Natural killer cell (primary cell): ENCODE measurements around the gene IL17C. TPM values are rescaled to one million over a fixed set of nuclear protein-coding genes. Genes with fewer than 3 reads are reported as not detected.

Experiments used
- ATAC-seq, 3 donors: fragments of 150-1000 bp in 2 of 3; fragments of 200-7000 bp in 1 of 3; cut with Tn5 transposase; 1 replicate in 1 of 3; 2 replicates in 2 of 3; pipeline ENCODE4 v1.10.0; 2021; ENCODE audit warnings: mild to moderate bottlenecking in 2 of 3, moderate library complexity in 2 of 3
- DNase-seq, 2 donors: peaks; one replicate each; pipeline versions ENCODE4 v3.0.0 to v3.0.0-alpha.2; 2013 to 2021; ENCODE audit warnings: mixed read lengths in 1 of 2
- H3K27ac ChIP-seq: one replicate; pipeline ENCODE4 v1.5.1; 2013; ENCODE audit warnings: mild to moderate bottlenecking, low read length
- H3K27me3 ChIP-seq: one replicate; pipeline ENCODE4 v1.6.1; 2013; ENCODE audit warnings: low read length; ENCODE audit not compliant: control insufficient read depth, insufficient read depth
- H3K36me3 ChIP-seq: one replicate; pipeline ENCODE4 v1.6.1; 2013; ENCODE audit warnings: low read length; ENCODE audit not compliant: control insufficient read depth, insufficient read depth
- H3K4me1 ChIP-seq: one replicate; pipeline ENCODE4 v1.6.1; 2013; ENCODE audit warnings: low read length; ENCODE audit not compliant: control insufficient read depth, insufficient read depth
- H3K4me3 ChIP-seq: one replicate; pipeline ENCODE4 v1.5.1; 2013; ENCODE audit warnings: low read length
- H3K9me3 ChIP-seq: one replicate; pipeline ENCODE4 v1.6.1; 2013; ENCODE audit warnings: low read length; ENCODE audit not compliant: control insufficient read depth, insufficient read depth
- H3K27ac Mint-ChIP-seq, 2 donors: one replicate each; pipeline ENCODE4 v1.8.0; 2022; ENCODE audit warnings: mild to moderate bottlenecking in 2 of 2, mixed read lengths in 2 of 2, moderate library complexity in 1 of 2
- H3K27me3 Mint-ChIP-seq, 2 donors: one replicate each; pipeline ENCODE4 v1.8.0; 2022; ENCODE audit warnings: low read depth in 2 of 2, mixed read lengths in 2 of 2
- H3K36me3 Mint-ChIP-seq: one replicate; pipeline ENCODE4 v1.8.0; 2022; ENCODE audit warnings: mixed read lengths
- H3K4me1 Mint-ChIP-seq, 2 donors: one replicate each; pipeline ENCODE4 v1.8.0; 2022; ENCODE audit warnings: mixed read lengths in 2 of 2
- H3K4me3 Mint-ChIP-seq: one replicate; pipeline ENCODE4 v1.8.0; 2022; ENCODE audit warnings: mild to moderate bottlenecking, moderate library complexity, mixed read lengths
- H3K9me3 Mint-ChIP-seq, 2 donors: one replicate each; pipeline ENCODE4 v1.8.0; 2022; ENCODE audit warnings: mixed read lengths in 2 of 2
- WGBS: methylation state at CpG from one replicate; pipeline ENCODE4 v1.1.7; 2013; ENCODE audit warnings: missing lambda C conversion rate; ENCODE audit not compliant: insufficient coverage; 5-methylcytosine and 5-hydroxymethylcytosine counted together
- intact Hi-C: fragments of 100-400 bp; cut with micrococcal nuclease; formaldehyde crosslinking; loops from one replicate; pipeline ENCODE4 v1.14.2; 2022
- total RNA-seq, 4 donors: library from RNA; stranded (reverse); fragments of 120-200 nt in 1 of 4; gene quantifications; one replicate each; pipeline versions ENCODE4 v1.2.3 to v1.2.4, GENCODE V29; 2013 to 2022
- TF ChIP-seq, protein P1 (sequence below): fragments of 200-600 bp; IDR thresholded peaks from one replicate; pipeline ENCODE4 v1.8.0; 2022; ENCODE audit warnings: antibody characterized with exemption

Gene IL17C
- total RNA-seq, 3 donors from 2014 or later (not counting 1 experiment from before 2014, with no cell fraction given) = 0.61 to 3.0 (median 1.2) TPM

- TF ChIP-seq, protein P1, sequence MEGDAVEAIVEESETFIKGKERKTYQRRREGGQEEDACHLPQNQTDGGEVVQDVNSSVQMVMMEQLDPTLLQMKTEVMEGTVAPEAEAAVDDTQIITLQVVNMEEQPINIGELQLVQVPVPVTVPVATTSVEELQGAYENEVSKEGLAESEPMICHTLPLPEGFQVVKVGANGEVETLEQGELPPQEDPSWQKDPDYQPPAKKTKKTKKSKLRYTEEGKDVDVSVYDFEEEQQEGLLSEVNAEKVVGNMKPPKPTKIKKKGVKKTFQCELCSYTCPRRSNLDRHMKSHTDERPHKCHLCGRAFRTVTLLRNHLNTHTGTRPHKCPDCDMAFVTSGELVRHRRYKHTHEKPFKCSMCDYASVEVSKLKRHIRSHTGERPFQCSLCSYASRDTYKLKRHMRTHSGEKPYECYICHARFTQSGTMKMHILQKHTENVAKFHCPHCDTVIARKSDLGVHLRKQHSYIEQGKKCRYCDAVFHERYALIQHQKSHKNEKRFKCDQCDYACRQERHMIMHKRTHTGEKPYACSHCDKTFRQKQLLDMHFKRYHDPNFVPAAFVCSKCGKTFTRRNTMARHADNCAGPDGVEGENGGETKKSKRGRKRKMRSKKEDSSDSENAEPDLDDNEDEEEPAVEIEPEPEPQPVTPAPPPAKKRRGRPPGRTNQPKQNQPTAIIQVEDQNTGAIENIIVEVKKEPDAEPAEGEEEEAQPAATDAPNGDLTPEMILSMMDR = no peak
- no peak overlapping the region for H3K4me3 ChIP-seq
- Mint-ChIP-seq H3K27me3 (no peaks in the 10 kb centered on the region), H3K4me3 (no peak overlapping the region), H3K36me3 (no peaks in the 10 kb centered on the region), H3K9me3 (no peaks in the 10 kb centered on the region), H3K4me1 (peaks cover 7 to 35% of the 10 kb centered on the region in 2 donors), H3K27ac (peak overlapping the region in 1 of 2 donors; percentile 82)
- DNase-seq (no peak), ATAC-seq (no peak)
- WGBS = 94% methylated on average over 5 of the region's 5 CpGs
- no peak overlapping the region for H3K27ac ChIP-seq
- no peaks in the 10 kb centered on the region for H3K9me3 ChIP-seq
- H3K27me3 ChIP-seq = no peaks in the 10 kb centered on the region
- intact Hi-C loops = no loop called here
- H3K4me1 ChIP-seq = peaks cover 38% of the 10 kb centered on the region
- H3K36me3 ChIP-seq = peaks cover 26% of the 10 kb centered on the region
These were observed 42.2 kb downstream of the IL17C start for GRCh38 chr16:88680554-88681083.

DNA sequence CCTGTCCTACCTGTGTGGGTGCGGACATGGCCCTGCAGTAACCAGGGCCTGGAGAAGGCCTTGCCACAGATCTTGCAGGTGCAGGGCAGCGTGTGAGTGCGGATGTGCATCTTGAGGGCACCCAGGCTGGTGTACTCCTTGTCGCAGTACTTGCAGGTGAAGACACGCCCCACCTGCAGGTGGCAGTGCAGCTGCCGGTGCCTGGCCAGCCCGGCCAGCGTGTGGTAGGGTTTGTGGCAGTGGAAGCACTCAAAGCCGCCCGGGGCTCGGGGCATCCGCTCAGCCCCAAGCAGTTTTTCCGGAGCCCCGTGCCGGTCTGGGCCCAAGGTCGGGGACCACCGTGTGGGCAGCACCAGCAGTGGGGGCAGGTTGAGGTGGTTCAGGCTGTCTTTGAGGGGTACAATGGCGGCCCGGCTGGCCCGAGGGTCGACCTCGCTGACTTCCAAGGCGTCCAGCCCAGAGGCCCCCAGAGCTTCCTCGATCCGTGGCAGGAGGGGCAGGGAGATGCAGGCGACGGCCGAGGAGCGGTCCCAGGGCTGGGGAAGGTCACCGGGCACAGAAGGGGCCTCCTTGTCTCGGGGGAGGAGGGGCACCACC, 42.8 kb downstream of the IL17C start:
- DNase-seq (peak in 1 of 2 donors; percentile 70), ATAC-seq (peak in 1 of 3 donors; percentile 38)
- Mint-ChIP-seq H3K4me1 (peaks cover 7 to 35% of the 10 kb centered on the region in 2 donors), H3K27me3 (no peaks in the 10 kb centered on the region), H3K9me3 (no peaks in the 10 kb centered on the region), H3K36me3 (no peaks in the 10 kb centered on the region), H3K27ac (peak overlapping the region; percentile 82 to 84), H3K4me3 (peak overlapping the region; percentile 67)
- Histone ChIP-seq H3K4me1 (peaks cover 43% of the 10 kb centered on the region), H3K27me3 (no peaks in the 10 kb centered on the region), H3K4me3 (no peak overlapping the region), H3K27ac (peak overlapping the region; percentile 69), H3K36me3 (peaks cover 26% of the 10 kb centered on the region), H3K9me3 (no peaks in the 10 kb centered on the region)
- intact Hi-C loops = no loop called here
- TF ChIP-seq, protein P1 = no peak
- 65% methylated on average over 31 of the region's 31 CpGs for WGBS

GRCh38 chr16:88681709-88682451, 43.5 kb downstream of the IL17C start:
- whole genome bisulfite sequencing = 20% methylated on average over 21 of the region's 21 CpGs
- peaks cover 26% of the 10 kb centered on the region for H3K36me3 ChIP-seq
- DNase-seq = peak in 1 of 2 donors; percentile 73
- intact Hi-C loops = no loop called here
- peaks cover 7 to 35% of the 10 kb centered on the region in 2 donors for H3K4me1 Mint-ChIP-seq
- ATAC-seq = peak; percentile 16 to 56 (median 17)
- no peaks in the 10 kb centered on the region for H3K27me3 ChIP-seq
- H3K9me3 ChIP-seq = no peaks in the 10 kb centered on the region
- TF ChIP-seq, protein P1 = no peak
- H3K4me3 Mint-ChIP-seq = peak overlapping the region; percentile 18
- no peak overlapping the region for H3K4me3 ChIP-seq
- H3K4me1 ChIP-seq = peaks cover 47% of the 10 kb centered on the region
- H3K36me3 Mint-ChIP-seq = no peaks in the 10 kb centered on the region
- H3K27me3 Mint-ChIP-seq = no peaks in the 10 kb centered on the region
- peak overlapping the region; percentile 69 for H3K27ac ChIP-seq
- peak overlapping the region; percentile 82 to 84 for H3K27ac Mint-ChIP-seq
- H3K9me3 Mint-ChIP-seq = no peaks in the 10 kb centered on the region
